Stimulated activated CD4-positive, alpha-beta T cell treated with anti-CD3 and anti-CD28 coated beads, Interleukin-1b, Interleukin-23, amount 100 ng/mL, for 24 hours (primary cell): ENCODE data around the gene MEIS3.

Experiments
- DNase-seq, 4 experiments: peaks; one replicate each; pipeline ENCODE4 v3.0.0-alpha.2; 2020; ENCODE audit warnings: low read depth in 4 of 4, low spot score in 1 of 4

The MEIS3 gene

DNA sequence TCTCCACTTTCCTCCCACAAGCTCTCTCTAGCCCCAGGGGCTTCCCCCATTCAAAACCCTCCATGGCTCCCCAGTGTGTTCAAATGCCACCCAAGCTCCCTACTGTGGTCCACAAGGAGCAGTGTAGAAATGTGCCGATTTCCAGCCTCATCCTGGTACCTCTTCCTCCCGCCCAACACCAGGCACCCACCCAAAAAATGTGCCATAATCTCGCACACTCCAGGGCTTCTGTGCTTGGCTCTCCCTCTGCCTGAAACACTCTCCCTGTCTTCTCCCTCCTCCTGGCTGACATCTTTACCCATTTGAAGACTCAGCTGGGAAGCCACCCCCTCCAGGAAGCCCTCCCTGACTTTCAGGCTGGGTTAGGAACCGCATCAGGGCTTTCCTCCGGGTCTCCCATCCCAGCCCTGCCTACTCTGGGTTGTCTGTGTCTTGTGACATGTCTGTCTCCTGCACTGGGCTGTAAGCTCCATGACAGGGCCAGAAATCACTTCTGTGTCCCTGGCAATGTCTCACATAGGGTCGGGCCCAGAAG is 16.6 kb upstream of the MEIS3 start:
- no peak for DNase-seq

- DNase-seq = no peak
Measured at GRCh38 chr19:47435196-47435595, 15.9 kb upstream of the MEIS3 start.

- no peak for DNase-seq
Measured at GRCh38 chr19:47434088-47434487, 14.8 kb upstream of the MEIS3 start.

DNA sequence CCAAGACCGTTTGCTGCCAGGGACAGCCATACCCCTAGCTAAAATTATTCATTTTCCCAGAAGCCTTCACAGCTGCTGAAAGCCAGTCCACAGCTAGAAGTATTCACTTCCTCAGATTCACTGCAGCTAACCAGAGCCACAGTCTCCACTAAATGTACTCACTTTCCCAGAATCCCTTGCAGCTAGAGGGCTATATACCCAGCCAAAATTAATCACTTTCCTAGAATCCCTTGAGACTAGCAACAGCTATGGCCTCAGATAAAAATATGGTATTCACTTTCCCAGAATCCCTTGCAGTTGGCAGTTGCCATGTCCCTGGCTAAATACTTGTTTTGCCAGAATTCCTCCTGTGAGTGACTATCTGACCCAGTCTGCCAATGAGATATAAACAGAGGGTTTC is 13.8 kb upstream of the MEIS3 start:
- DNase-seq = no peak

GRCh38 chr19:47432499-47432898 is 13.2 kb upstream of the MEIS3 start:
- DNase-seq = no peak

GRCh38 chr19:47432091-47432490 is 12.8 kb upstream of the MEIS3 start:
- DNase-seq = no peak

DNA sequence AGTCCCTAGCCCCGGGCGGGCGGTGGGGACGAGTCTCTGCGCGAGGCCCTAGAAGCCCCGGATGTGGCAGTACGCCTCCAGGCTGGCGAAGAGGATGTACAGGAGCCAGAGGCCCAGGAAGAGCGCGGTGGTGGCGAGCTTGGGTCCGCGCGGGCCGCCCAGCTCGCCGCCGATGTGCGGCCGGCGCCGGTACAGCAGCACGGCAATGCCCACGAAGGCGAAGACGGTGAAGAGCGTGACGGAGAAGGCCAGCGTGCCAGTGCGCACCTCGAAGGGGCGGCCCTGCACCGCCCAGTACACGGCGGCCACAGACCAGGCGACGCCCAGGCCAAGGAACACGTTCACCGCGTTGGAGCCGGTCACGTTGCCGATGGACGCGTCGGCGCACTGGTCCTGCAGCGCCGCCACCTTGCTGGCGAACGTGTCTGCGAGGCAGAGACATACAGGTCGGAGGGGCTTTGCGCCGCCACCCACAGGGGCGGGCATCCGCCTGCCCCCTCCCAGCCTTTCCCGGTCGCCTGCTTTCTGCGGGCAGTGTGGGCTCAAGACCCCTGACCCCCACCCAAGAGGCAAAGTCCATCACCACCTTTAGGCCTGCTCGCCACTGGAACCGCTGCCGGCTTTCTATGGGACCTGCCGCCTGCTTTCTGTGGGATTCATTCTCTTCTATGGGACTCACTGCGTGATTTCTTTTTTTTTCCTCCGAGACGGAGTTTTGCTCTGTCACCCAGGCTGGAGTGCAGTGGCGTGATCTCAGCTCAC is 10.9 kb upstream of the MEIS3 start:
- DNase-seq = no peak

- no peak for DNase-seq
Measured at GRCh38 chr19:47429140-47429793, 9.9 kb upstream of the MEIS3 start.

DNA sequence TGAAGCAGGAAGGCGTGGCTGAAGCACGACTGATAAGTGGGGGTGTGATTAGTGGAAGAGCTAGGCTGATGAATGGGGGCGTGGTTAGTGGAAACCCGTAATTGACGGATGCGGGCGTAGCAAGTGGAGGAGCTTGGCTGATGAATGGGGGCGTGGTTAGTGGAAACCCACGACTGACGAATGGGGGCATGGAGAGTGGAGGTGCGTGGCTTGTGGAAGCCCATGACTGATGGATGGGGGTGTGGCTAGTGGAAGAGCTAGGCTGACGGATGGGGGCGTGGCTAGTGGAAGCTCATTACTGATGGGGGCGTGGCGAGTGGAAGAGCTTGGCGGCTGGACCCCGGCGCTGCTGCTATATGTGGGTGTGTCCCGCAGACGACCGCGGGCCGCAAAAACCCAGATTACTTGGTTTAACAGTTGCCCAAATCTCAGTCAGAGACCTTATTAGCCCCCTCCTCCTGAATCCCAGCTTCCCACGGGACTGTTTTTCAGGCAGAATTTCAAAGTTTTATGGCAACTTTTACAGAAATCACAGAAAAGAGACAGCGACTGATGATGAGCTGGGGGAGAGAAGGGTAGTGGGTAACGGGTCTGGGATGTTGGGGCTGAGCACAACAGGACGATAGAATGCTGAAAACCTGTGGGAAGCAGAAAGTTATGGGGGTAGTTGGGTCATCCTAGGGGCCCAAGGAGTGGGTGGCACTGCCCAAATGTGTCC is 9.0 kb upstream of the MEIS3 start:
- peak; percentile 53 to 88 (median 63) for DNase-seq

- peak; percentile 40 to 66 (median 54) for DNase-seq
Measured at GRCh38 chr19:47427241-47428176, 8.2 kb upstream of the MEIS3 start.

DNA sequence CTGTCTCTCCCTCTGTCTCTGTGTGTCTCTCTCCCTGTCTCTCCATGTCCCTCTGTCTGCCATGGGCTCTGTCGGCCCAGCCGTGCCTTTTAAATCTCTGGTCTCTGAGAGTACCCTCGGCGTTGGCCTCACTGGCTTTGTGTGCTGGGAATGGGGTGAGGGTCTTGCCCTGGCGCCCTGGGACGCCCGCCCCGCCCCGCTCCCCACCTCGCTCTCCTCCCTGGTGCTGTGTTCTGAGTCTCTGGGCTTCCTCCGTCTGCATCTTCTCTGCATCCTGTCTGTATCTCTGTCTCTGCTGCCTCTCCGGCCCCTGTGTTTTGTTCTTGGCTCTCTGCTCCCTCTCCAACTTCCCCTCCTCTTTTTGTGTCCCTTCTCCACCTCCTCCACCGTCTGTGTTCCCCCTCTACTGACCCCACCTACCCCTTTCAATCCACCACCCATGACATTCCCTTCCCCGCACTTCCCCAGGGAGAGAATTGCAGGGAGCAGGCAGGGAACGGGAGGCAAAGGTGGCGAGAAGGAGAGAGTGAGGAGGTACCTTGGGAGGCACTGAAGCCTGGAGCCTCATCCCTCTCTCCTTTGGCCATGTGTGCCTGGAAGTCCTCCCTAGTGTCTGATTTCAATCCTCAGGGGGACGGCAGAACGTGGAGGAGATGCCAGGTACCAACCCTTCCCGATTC is 4.0 kb upstream of the MEIS3 start:
- DNase-seq = no peak

GRCh38 chr19:47422417-47423163 is 3.3 kb upstream of the MEIS3 start:
- no peak for DNase-seq

GRCh38 chr19:47421844-47422395 is 2.6 kb upstream of the MEIS3 start:
- DNase-seq = no peak

GRCh38 chr19:47421244-47421786 is 2.0 kb upstream of the MEIS3 start:
- no peak for DNase-seq

- no peak for DNase-seq
Measured at GRCh38 chr19:47419789-47420188, 462 bp upstream of the MEIS3 start.

GRCh38 chr19:47418692-47419029 is 666 bp downstream of the MEIS3 start:
- DNase-seq = no peak

DNA sequence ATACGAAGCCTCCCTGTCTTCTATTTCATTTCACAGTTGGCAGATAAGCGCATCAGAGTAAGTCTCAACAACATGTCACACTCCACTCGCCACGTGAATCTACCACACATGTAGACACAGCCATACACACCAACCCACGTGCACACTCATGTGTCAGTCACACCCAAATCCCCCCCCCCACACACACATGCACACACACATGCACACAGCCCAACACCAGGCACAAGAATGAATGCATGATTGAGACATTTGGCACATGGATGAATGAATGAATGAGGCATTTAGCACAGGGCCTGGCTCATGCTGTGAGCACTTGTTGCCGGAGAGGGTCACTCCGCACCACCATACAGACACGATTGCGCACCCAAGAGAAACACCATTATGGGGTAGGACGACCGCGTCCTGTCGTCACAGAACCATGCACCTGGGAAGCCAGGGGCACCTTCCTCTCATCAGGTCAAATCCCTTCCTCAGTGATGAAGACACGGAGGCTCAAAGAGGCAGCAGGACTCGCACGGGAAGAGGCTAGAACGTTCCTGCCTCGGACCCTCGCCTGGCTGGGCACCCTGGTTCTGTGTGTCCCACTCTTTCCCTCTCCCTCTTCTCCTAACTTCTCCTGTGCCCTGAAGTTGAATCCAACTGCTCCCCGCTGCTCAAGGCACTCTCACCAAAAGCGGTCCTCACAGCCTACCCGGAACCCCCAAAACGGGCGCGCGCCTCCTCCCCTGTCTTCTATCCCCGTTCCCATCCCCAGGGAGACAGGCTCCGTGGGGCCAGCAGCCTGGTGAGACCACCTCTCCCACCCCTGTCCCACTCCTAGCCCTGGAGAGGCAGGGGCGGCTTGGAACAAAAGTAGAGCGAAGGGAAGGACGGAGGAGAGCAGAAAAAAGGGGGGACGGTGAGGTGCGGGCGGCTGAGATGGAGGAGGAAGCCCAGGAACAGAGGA is 1.3 kb downstream of the MEIS3 start:
- DNase-seq = no peak
